ENCODE data around the gene LILRA1.
"Not testable (repeated sequence)": the region's sequence is repeated elsewhere in the genome, so short reads cannot be mapped to it uniquely, and the experiment has no call there.

DNA sequence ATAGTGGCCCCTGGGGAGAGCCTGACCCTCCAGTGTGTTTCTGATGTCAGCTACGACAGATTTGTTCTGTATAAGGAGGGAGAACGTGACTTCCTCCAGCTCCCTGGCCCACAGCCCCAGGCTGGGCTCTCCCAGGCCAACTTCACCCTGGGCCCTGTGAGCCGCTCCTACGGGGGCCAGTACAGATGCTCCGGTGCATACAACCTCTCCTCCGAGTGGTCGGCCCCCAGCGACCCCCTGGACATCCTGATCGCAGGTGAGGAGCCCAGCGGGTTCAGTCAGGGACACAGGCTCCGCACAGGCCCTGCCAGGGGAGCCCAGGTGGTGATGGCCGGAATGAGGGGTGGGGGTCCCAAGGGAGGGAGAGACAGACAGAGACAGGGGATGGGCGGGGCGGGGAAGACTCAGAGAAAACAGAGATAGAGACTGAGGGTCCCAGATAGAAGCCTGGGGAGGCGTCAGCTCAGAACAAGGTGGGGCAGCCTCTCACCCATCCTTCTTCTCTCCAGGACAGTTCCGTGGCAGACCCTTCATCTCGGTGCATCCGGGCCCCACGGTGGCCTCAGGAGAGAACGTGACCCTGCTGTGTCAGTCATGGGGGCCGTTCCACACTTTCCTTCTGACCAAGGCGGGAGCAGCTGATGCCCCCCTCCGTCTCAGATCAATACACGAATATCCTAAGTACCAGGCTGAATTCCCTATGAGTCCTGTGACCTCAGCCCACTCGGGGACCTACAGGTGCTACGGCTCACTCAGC is 2.4 kb downstream of the LILRA1 start:
- not testable (repeated sequence) for TF ChIP-seq GABPA (IDR thresholded peaks at IDR 0.05; ENCODE audit: low read depth); SPI1 (IDR thresholded peaks at IDR 0.05; ENCODE audit: borderline replicate concordance, low read depth); POLR2AphosphoS5 (IDR thresholded peaks at IDR 0.05; ENCODE audit: low read depth)
- TF ChIP-seq, protein P1, sequence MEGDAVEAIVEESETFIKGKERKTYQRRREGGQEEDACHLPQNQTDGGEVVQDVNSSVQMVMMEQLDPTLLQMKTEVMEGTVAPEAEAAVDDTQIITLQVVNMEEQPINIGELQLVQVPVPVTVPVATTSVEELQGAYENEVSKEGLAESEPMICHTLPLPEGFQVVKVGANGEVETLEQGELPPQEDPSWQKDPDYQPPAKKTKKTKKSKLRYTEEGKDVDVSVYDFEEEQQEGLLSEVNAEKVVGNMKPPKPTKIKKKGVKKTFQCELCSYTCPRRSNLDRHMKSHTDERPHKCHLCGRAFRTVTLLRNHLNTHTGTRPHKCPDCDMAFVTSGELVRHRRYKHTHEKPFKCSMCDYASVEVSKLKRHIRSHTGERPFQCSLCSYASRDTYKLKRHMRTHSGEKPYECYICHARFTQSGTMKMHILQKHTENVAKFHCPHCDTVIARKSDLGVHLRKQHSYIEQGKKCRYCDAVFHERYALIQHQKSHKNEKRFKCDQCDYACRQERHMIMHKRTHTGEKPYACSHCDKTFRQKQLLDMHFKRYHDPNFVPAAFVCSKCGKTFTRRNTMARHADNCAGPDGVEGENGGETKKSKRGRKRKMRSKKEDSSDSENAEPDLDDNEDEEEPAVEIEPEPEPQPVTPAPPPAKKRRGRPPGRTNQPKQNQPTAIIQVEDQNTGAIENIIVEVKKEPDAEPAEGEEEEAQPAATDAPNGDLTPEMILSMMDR (IDR thresholded peaks at IDR 0.05; ENCODE audit: insufficient read depth, low read length) = not testable (repeated sequence)

All from HL-60 (cell line).